Neural progenitor cell (in vitro differentiated cells): ENCODE measurements around the gene HNRNPLL. TPM values are rescaled to one million over a fixed set of nuclear protein-coding genes. Genes with fewer than 3 reads are reported as not detected.
A peak's percentile ranks its signal among the peaks of the same experiment; 100 is the strongest.

ENCODE experiments used
- DNase-seq: peaks from one replicate; pipeline ENCODE4 v3.0.0-alpha.2; 2016; ENCODE audit warnings: low spot score
- H2AFZ ChIP-seq: fragments of 200-600 bp; sonication (generic); replicated peaks from 2 replicates; pipeline ENCODE4 v1.6.1; 2016; ENCODE audit warnings: antibody characterized with exemption
- H3F3A ChIP-seq: fragments of 200-600 bp; sonication (generic); 2 replicates; pipeline ENCODE4 v1.6.1; 2016; ENCODE audit warnings: antibody characterized with exemption, low read depth
- H3K27ac ChIP-seq: fragments of 200-600 bp; sonication (generic); 2 replicates; pipeline ENCODE4 v1.5.1; 2016; ENCODE audit warnings: mild to moderate bottlenecking
- H3K27me3 ChIP-seq: fragments of 200-600 bp; sonication (generic); 2 replicates; pipeline ENCODE4 v1.6.1; 2016; ENCODE audit warnings: mild to moderate bottlenecking, moderate library complexity
- H3K36me3 ChIP-seq: fragments of 200-600 bp; sonication (generic); 2 replicates; pipeline ENCODE4 v1.5.1; 2016
- H3K4me1 ChIP-seq: fragments of 200-600 bp; sonication (generic); 2 replicates; pipeline ENCODE4 v1.6.1; 2016; ENCODE audit warnings: mixed run types
- H3K4me2 ChIP-seq: fragments of 200-600 bp; sonication (generic); 2 replicates; pipeline ENCODE4 v1.6.1; 2016
- H3K4me3 ChIP-seq: fragments of 200-600 bp; sonication (generic); 2 replicates; pipeline ENCODE4 v1.5.1; 2016
- H3K79me2 ChIP-seq: fragments of 200-600 bp; sonication (generic); 2 replicates; pipeline ENCODE4 v1.6.1; 2016; ENCODE audit warnings: low read depth
- H3K9ac ChIP-seq: fragments of 200-600 bp; sonication (generic); 2 replicates; pipeline ENCODE4 v1.6.1; 2016
- H3K9me3 ChIP-seq: fragments of 200-600 bp; sonication (generic); 2 replicates; pipeline ENCODE4 v1.5.1; 2016; ENCODE audit warnings: low read depth
- H4K20me1 ChIP-seq: fragments of 200-600 bp; sonication (generic); 2 replicates; pipeline ENCODE4 v1.6.1; 2016; ENCODE audit warnings: low read depth
- H3K27ac Mint-ChIP-seq: 3 replicates; pipeline ENCODE4 v1.8.0; 2021; ENCODE audit warnings: mixed read lengths
- H3K27me3 Mint-ChIP-seq: 2 replicates; pipeline ENCODE4 v1.8.0; 2022; ENCODE audit warnings: low read depth, mild to moderate bottlenecking, inconsistent platforms, moderate library complexity, mixed read lengths; ENCODE audit not compliant: insufficient read depth
- H3K36me3 Mint-ChIP-seq: 3 replicates; pipeline ENCODE4 v1.8.0; 2021; ENCODE audit warnings: mixed read lengths
- H3K4me1 Mint-ChIP-seq: 3 replicates; pipeline ENCODE4 v1.8.0; 2021; ENCODE audit warnings: mixed read lengths
- H3K4me3 Mint-ChIP-seq: 3 replicates; pipeline ENCODE4 v1.8.0; 2021; ENCODE audit warnings: mild to moderate bottlenecking, moderate library complexity, mixed read lengths
- H3K9me3 Mint-ChIP-seq: 3 replicates; pipeline ENCODE4 v1.8.0; 2020; ENCODE audit warnings: mixed read lengths
- EZH2 ChIP-seq: fragments of 200-600 bp; sonication (generic); IDR thresholded peaks from 2 replicates; pipeline ENCODE4 v1.6.1; 2017; ENCODE audit warnings: antibody characterized with exemption, mild to moderate bottlenecking, moderate library complexity
- EZH2phosphoT487 ChIP-seq: fragments of 200-600 bp; sonication (generic); IDR thresholded peaks from 2 replicates; pipeline ENCODE4 v1.6.1; 2017; ENCODE audit warnings: antibody characterized with exemption
- total RNA-seq: library from RNA; depleted of rRNA; stranded (reverse); fragments of >200 nt; gene quantifications from 2 replicates; pipeline ENCODE4 v1.2.3, GENCODE V29; 2015; ENCODE audit warnings: low replicate concordance
- TF ChIP-seq, protein P1 (sequence below): fragments of 200-600 bp; sonication (generic); IDR thresholded peaks from 2 replicates; pipeline ENCODE4 v1.5.1; 2017; ENCODE audit warnings: antibody characterized with exemption, mild to moderate bottlenecking

Gene HNRNPLL
- total RNA-seq, 1 donor from 2014 or later: 109 TPM

DNA sequence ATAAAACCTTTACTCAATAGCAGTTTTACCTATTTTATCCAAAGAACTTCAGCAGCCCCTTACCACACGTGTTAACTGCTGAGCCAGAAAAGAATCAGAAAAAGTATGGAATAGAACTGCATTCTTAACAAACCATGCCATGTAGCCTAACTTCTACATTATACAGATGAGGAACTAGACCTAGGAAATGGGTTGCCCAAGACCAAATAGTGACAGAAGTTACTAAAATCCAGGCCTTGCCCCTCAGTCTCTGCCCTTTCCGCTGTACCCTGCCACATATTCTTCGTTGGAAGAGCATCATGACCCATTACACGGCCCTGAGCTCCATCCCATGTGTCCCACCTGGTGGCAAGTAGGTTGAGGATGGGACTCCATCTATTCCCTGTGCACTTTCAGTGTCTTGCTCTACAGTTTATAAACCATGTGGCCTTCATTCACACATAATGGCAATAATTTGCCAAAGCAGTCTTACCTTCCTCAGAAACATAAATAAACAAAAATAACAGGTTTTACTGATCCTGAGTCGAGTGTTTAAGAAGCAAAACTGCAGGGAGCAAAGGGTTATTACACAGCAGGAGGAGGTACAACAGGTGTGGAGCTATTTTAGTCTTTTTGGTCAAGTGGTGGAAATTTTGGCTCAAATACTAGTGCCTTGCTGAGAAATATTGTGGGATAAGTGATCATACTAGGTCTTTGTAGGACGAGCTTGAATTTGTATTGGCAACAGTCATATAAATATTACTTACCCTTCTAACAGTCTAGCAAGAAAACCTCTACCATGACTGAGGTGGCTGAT lies 46.5 kb downstream of the HNRNPLL start:
- no peak overlapping the region for H3K27ac Mint-ChIP-seq
- H3K27me3 ChIP-seq: no peaks in the 10 kb centered on the region
- no peak overlapping the region for H3K4me3 Mint-ChIP-seq
- H3K4me3 ChIP-seq: no peak overlapping the region
- H3K36me3 Mint-ChIP-seq: peaks cover 15% of the 10 kb centered on the region
- no peaks in the 10 kb centered on the region for H3K79me2 ChIP-seq
- H3K4me2 ChIP-seq: no peak overlapping the region
- peaks cover 4% of the 10 kb centered on the region for H3F3A ChIP-seq
- H3K9ac ChIP-seq: no peak overlapping the region
- no peaks in the 10 kb centered on the region for H3K36me3 ChIP-seq
- no peak overlapping the region for H3K27ac ChIP-seq
- H3K9me3 Mint-ChIP-seq: no peaks in the 10 kb centered on the region
- peaks cover 2% of the 10 kb centered on the region for H3K27me3 Mint-ChIP-seq
- no peaks in the 10 kb centered on the region for H4K20me1 ChIP-seq
- H2AFZ ChIP-seq: no peak overlapping the region
- no peaks in the 10 kb centered on the region for H3K4me1 Mint-ChIP-seq
- no peaks in the 10 kb centered on the region for H3K4me1 ChIP-seq
- no peaks in the 10 kb centered on the region for H3K9me3 ChIP-seq
- DNase-seq: no peak
- TF ChIP-seq EZH2phosphoT487 (no peak), EZH2 (no peak)
- TF ChIP-seq, protein P1, sequence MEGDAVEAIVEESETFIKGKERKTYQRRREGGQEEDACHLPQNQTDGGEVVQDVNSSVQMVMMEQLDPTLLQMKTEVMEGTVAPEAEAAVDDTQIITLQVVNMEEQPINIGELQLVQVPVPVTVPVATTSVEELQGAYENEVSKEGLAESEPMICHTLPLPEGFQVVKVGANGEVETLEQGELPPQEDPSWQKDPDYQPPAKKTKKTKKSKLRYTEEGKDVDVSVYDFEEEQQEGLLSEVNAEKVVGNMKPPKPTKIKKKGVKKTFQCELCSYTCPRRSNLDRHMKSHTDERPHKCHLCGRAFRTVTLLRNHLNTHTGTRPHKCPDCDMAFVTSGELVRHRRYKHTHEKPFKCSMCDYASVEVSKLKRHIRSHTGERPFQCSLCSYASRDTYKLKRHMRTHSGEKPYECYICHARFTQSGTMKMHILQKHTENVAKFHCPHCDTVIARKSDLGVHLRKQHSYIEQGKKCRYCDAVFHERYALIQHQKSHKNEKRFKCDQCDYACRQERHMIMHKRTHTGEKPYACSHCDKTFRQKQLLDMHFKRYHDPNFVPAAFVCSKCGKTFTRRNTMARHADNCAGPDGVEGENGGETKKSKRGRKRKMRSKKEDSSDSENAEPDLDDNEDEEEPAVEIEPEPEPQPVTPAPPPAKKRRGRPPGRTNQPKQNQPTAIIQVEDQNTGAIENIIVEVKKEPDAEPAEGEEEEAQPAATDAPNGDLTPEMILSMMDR: no peak

DNA sequence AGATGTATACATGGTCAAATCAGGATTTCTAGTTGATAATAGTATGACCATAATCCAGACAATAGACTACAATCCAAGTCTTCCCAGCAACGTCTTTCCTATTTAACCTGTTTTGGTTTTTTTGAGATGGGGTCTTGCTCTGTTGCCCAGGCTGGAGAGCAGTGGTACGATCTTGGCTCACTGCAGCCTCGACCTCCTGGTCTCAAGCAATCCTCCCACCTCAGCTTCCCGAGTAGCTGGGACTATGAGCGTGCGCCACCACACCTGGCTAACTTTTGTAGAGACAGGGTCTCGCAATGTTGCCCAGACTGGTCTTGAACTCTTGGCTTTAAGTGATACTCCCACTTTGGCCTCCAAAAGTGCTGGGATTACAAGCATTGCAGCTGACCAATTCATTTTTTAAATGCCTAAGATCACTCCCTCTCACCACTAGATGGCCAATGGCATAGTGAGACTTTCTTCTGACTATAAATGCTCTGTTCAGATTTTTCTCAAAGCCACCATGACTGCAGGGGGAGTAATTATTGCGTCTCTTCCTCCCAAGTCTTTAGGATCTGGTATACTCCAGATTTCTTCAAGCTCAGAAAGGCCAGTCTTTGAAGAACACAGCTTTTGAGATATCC lies 47.6 kb downstream of the HNRNPLL start:
- DNase-seq: no peak
- H3K27me3 ChIP-seq: no peaks in the 10 kb centered on the region
- no peak overlapping the region for H3K4me3 ChIP-seq
- Mint-ChIP-seq H3K4me3 (no peak overlapping the region), H3K27ac (no peak overlapping the region), H3K9me3 (no peaks in the 10 kb centered on the region), H3K4me1 (no peaks in the 10 kb centered on the region), H3K27me3 (peaks cover 2% of the 10 kb centered on the region), H3K36me3 (peaks cover 7% of the 10 kb centered on the region)
- H3K4me1 ChIP-seq: no peaks in the 10 kb centered on the region
- no peak overlapping the region for H3K9ac ChIP-seq
- no peaks in the 10 kb centered on the region for H4K20me1 ChIP-seq
- no peak overlapping the region for H3K4me2 ChIP-seq
- H3F3A ChIP-seq: peaks cover 4% of the 10 kb centered on the region
- no peaks in the 10 kb centered on the region for H3K79me2 ChIP-seq
- TF ChIP-seq EZH2phosphoT487 (no peak), EZH2 (no peak)
- TF ChIP-seq, protein P1: peak; percentile 46
- no peaks in the 10 kb centered on the region for H3K9me3 ChIP-seq
- no peak overlapping the region for H3K27ac ChIP-seq
- H2AFZ ChIP-seq: no peak overlapping the region
- H3K36me3 ChIP-seq: no peaks in the 10 kb centered on the region

DNA sequence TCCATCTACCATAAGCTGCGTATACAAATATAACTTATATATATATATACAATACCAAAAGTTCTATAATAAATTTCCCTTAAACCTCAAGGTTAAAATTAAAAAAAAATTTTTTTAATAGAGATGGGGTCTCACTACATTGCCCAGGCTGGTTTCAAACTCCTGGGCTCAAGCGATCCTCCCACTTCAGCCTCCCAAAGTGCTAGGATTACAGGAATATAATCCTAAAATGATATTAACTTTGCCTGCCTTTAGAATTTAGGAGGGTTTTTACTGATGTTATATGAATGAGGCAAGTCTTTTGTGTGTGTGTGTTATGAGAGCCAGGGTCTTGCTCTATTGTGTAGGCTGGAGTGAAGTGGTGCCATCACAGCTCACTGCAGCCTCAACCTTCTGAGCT lies 49.2 kb downstream of the HNRNPLL start:
- Histone ChIP-seq H4K20me1 (no peaks in the 10 kb centered on the region), H3K9ac (no peak overlapping the region), H2AFZ (no peak overlapping the region), H3K27me3 (no peaks in the 10 kb centered on the region), H3K27ac (no peak overlapping the region), H3F3A (peaks cover 11% of the 10 kb centered on the region), H3K79me2 (no peaks in the 10 kb centered on the region), H3K36me3 (no peaks in the 10 kb centered on the region), H3K4me3 (no peak overlapping the region), H3K4me2 (no peak overlapping the region), H3K4me1 (no peaks in the 10 kb centered on the region), H3K9me3 (no peaks in the 10 kb centered on the region)
- Mint-ChIP-seq H3K4me1 (no peaks in the 10 kb centered on the region), H3K4me3 (no peak overlapping the region), H3K9me3 (no peaks in the 10 kb centered on the region), H3K27me3 (peaks cover 2% of the 10 kb centered on the region), H3K27ac (no peak overlapping the region), H3K36me3 (peaks cover 5% of the 10 kb centered on the region)
- no peak for TF ChIP-seq EZH2phosphoT487
- no peak for TF ChIP-seq EZH2
- TF ChIP-seq, protein P1: no peak
- no peak for DNase-seq
